DMS53 treated with DMSO at 0.1 percent for 48 hours (cell line): Measurements from ENCODE around the gene HBZ.
"Not testable (repeated sequence)": the region's sequence is repeated elsewhere in the genome, so short reads cannot be mapped to it uniquely, and the experiment has no call there.

Experiments used
- DNase-seq: peaks from one replicate; lab custom pipeline; 2025; ENCODE audit not compliant: unreplicated experiment; lab: John Stamatoyannopoulos, UW

The HBZ gene

GRCh38 chr16:152141-153128, at the start of gene HBZ:
Gene HBZ, plus strand, starts transcription at chr16:152644. Its CDS starts 266 bp downstream, at chr16:152910.
- no peak for DNase-seq

GRCh38 chr16:104355-104754, 48.1 kb upstream of the HBZ start:
- DNase-seq = no peak

- no peak for DNase-seq
Observed at GRCh38 chr16:104928-105327, 47.5 kb upstream of the HBZ start.

GRCh38 chr16:105521-105920, 46.9 kb upstream of the HBZ start:
- DNase-seq = no peak

GRCh38 chr16:106623-107324, 45.7 kb upstream of the HBZ start:
- DNase-seq = peak; percentile 58

GRCh38 chr16:112153-112840, 40.1 kb upstream of the HBZ start:
- no peak for DNase-seq

GRCh38 chr16:114327-114726, 38.1 kb upstream of the HBZ start:
- no peak for DNase-seq

GRCh38 chr16:116015-116414, 36.4 kb upstream of the HBZ start:
- no peak for DNase-seq

GRCh38 chr16:117379-118365, 34.8 kb upstream of the HBZ start:
- DNase-seq = no peak

- DNase-seq = no peak
Observed at GRCh38 chr16:118857-119256, 33.6 kb upstream of the HBZ start.

- no peak for DNase-seq
Observed at GRCh38 chr16:119295-119694, 33.1 kb upstream of the HBZ start.

GRCh38 chr16:119835-120491, 32.5 kb upstream of the HBZ start:
- DNase-seq = no peak

GRCh38 chr16:120756-121155, 31.7 kb upstream of the HBZ start:
- DNase-seq = no peak

- no peak for DNase-seq
Observed at GRCh38 chr16:122361-122760, 30.1 kb upstream of the HBZ start.

- DNase-seq = not testable (repeated sequence)
Observed at GRCh38 chr16:123558-124350, 28.7 kb upstream of the HBZ start.

- DNase-seq = no peak
Observed at GRCh38 chr16:125011-125410, 27.4 kb upstream of the HBZ start.

GRCh38 chr16:129075-129474, 23.4 kb upstream of the HBZ start:
- DNase-seq = no peak

- DNase-seq = no peak
Observed at GRCh38 chr16:130533-131173, 21.8 kb upstream of the HBZ start.

- no peak for DNase-seq
Observed at GRCh38 chr16:132120-132519, 20.3 kb upstream of the HBZ start.
